Astrocyte of the spinal cord (primary cell): Measurements from ENCODE around the gene SAG.

ENCODE experiments used
- DNase-seq: peaks from one replicate; pipeline ENCODE4 v3.0.0; 2011; ENCODE audit warnings: low read depth, low spot score
- H3K4me3 ChIP-seq: 2 replicates; pipeline ENCODE4 v1.5.1; 2011; ENCODE audit warnings: low read depth, mild to moderate bottlenecking, low read length, moderate library complexity
- in situ Hi-C: cut with HindIII; loops from 2 replicates; pipeline ENCODE4 v1.10.0; 2017; ENCODE audit warnings: low sequenced_read_pairs
- TF ChIP-seq, protein P1 (sequence below): IDR thresholded peaks from 2 replicates; pipeline ENCODE4 v1.5.1; 2012; ENCODE audit warnings: low read depth, mild to moderate bottlenecking, low read length, inconsistent platforms

Gene SAG

DNA sequence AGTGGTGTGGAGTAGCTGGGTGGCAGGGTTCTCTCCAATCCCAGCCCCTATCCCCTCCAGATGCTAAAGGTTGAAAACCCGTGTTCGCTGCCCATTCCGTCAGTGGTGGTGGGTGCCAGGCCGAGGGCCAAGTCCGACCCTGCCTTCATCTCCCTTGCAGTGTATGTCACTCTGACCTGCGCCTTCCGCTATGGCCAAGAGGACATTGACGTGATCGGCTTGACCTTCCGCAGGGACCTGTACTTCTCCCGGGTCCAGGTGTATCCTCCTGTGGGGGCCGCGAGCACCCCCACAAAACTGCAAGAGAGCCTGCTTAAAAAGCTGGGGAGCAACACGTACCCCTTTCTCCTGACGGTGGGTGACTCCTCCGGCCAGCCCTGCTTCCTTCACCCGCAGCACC is 12.9 kb downstream of the SAG start:
- TF ChIP-seq, protein P1, sequence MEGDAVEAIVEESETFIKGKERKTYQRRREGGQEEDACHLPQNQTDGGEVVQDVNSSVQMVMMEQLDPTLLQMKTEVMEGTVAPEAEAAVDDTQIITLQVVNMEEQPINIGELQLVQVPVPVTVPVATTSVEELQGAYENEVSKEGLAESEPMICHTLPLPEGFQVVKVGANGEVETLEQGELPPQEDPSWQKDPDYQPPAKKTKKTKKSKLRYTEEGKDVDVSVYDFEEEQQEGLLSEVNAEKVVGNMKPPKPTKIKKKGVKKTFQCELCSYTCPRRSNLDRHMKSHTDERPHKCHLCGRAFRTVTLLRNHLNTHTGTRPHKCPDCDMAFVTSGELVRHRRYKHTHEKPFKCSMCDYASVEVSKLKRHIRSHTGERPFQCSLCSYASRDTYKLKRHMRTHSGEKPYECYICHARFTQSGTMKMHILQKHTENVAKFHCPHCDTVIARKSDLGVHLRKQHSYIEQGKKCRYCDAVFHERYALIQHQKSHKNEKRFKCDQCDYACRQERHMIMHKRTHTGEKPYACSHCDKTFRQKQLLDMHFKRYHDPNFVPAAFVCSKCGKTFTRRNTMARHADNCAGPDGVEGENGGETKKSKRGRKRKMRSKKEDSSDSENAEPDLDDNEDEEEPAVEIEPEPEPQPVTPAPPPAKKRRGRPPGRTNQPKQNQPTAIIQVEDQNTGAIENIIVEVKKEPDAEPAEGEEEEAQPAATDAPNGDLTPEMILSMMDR = no peak
- in situ Hi-C loops = no loop called here
- DNase-seq = no peak
- no peak overlapping the region for H3K4me3 ChIP-seq

DNA sequence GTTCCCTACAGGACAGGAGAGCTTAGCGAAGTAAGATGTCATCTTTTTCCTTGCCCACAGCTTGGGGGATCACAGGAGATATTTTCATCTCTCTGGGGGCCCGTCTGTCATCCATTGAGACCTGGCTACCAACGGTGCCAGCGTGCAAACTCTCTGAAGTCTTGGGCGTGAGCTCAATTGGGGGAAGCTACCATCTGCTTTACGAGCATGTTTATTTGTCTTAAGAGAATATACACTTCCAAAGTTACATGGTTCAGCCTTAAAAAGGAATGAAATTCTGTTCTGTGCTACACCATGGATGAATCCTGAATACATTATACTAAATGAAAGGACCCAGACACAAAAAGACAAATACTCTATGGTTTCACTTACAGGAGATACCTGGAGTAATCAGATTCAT is 13.6 kb downstream of the SAG start:
- in situ Hi-C loops = no loop called here
- TF ChIP-seq, protein P1 = no peak
- DNase-seq = no peak
- H3K4me3 ChIP-seq = no peak overlapping the region

DNA sequence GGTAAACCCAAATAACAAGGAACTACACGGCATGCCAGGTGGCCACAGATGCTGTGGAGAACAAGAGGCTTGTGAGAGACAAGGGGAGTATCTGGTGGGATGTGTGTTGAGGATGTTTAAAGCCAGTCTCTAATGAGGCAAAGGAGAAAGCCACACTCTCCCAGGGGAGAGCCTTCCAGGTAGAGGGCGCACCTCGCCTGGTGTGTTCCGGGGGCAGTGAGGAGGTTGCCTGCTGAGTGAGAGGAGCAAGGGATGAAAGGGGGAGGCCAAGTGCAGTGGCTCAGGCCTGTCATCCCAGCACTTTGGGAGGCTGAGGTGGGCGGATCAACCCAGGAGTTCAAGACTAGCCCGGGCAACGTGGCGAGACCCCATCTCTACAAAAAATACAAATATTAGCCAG is 16.2 kb downstream of the SAG start:
- in situ Hi-C loops = no loop called here
- no peak for DNase-seq
- H3K4me3 ChIP-seq = no peak overlapping the region
- TF ChIP-seq, protein P1 = no peak

DNA sequence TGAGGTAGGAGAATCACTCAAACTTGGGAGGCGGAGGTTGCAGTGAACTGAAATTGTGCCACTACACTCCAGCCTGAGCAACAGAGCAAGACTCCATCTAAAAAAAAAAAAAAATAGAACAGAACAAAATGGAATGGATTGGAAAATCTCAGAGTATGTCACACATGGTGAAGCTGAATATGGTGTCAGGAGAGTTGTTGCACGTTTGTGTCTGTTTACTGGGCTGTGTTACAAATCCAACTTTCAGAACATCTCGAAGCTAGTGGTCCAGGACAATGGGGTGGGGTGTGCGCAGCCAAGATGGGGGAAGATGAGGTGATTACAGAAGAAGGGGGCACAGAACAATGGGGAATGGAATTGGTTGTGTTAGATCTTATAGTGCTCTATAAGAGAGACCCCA is 17.6 kb downstream of the SAG start:
- no peak for DNase-seq
- TF ChIP-seq, protein P1 = no peak
- in situ Hi-C loops = no loop called here
- no peak overlapping the region for H3K4me3 ChIP-seq

DNA sequence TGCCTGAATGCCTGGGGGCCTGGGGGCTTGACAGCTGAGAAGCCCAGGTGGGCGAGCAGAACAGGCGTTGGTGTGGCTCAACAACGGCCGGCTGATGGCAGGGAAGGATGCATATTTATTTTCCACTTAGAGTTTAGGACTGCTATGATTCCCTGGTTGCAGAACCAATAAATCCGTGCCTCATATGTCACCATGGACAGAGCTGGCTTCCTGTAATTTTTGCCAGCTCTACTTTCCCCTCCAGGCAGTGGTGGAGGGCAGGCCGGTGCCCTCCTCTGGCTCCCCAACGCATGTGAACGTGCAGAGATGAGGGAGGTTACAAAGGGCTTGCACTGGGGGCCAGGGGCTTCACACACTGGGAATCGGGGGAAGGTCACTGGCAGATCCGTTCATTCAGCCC is 18.2 kb downstream of the SAG start:
- TF ChIP-seq, protein P1 = no peak
- H3K4me3 ChIP-seq = no peak overlapping the region
- in situ Hi-C loops = no loop called here
- no peak for DNase-seq

DNA sequence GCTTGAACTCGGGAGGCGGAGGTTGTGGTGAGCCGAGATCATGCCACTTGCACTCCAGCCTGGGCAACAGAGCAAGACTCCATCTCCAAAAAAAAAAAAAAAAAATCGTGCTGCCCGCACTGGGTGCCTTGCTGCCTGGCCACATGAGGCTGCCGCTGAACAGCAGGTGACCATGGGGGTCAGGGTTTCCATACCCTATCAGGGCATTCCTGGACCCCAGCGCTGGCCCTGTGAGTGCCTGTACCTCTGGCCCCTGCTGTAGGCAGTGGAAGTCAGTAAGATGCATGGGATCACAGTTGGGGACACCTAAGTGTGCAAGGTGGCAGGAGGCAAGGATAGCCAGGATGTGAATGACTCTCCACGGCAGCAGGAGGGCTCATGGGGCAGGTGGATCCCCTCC is 18.9 kb downstream of the SAG start:
- in situ Hi-C loops = no loop called here
- TF ChIP-seq, protein P1 = no peak
- DNase-seq = no peak
- no peak overlapping the region for H3K4me3 ChIP-seq

DNA sequence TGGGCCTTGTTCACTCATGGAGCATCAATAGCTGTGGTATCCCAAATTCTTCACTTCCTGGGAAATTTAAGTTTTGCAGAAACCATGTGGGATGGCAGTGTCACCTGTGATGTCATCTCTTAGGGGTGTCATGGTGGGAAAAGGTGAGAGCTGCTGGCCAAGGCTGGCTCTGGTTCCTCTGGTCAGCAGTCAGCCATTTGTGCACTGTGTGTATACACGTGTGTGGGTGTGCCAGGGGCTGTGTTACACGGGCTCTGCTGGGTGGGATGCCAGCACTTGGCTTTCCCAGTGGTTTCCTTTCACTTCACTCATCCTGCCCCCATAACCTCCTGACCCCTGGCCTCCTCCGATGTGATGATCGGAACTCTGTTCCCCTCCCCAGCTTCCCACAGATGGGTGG is 21.3 kb downstream of the SAG start:
- TF ChIP-seq, protein P1 = no peak
- in situ Hi-C loops = no loop called here
- no peak for DNase-seq
- no peak overlapping the region for H3K4me3 ChIP-seq
